Breast epithelium (tissue), 3 donors: Measurements from ENCODE around the gene TEP1.

ENCODE experiments used
- POLR2AphosphoS5 ChIP-seq, 3 donors: sonication (generic); formaldehyde crosslinking; IDR thresholded peaks; one replicate each; pipeline ENCODE4 v1.6.1; 2017; ENCODE audit warnings: antibody characterized with exemption in 3 of 3
- TF ChIP-seq, protein P1 (sequence below), 3 donors: fragments of 450-650 bp; IDR thresholded peaks; one replicate each; pipeline ENCODE4 v1.5.1; 2016 to 2017; ENCODE audit warnings: antibody characterized with exemption in 3 of 3, mild to moderate bottlenecking in 3 of 3, moderate library complexity in 3 of 3

DNA sequence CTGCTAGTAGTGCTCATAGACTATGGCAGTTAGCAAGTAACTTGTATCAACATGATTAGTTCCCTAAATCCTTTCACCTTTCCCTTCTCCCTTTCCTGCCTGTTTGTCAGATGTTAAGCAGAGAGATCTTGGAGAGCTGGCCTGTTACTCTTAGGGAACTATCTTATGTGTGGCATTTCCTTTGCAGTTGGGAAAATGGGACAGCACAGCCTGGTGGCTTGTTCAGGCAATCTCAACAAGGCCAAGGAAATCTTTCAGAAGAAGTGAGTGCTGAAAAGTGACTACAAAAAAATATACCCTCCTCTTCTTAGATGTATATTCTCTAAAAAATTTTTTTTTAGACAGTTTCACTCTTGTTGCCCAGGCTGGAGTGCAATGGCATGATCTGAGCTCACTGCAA is 62.4 kb downstream of the TEP1 start:
- TF ChIP-seq, protein P1, sequence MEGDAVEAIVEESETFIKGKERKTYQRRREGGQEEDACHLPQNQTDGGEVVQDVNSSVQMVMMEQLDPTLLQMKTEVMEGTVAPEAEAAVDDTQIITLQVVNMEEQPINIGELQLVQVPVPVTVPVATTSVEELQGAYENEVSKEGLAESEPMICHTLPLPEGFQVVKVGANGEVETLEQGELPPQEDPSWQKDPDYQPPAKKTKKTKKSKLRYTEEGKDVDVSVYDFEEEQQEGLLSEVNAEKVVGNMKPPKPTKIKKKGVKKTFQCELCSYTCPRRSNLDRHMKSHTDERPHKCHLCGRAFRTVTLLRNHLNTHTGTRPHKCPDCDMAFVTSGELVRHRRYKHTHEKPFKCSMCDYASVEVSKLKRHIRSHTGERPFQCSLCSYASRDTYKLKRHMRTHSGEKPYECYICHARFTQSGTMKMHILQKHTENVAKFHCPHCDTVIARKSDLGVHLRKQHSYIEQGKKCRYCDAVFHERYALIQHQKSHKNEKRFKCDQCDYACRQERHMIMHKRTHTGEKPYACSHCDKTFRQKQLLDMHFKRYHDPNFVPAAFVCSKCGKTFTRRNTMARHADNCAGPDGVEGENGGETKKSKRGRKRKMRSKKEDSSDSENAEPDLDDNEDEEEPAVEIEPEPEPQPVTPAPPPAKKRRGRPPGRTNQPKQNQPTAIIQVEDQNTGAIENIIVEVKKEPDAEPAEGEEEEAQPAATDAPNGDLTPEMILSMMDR (IDR thresholded peaks at IDR 0.05): no peak
- TF ChIP-seq POLR2AphosphoS5 (IDR thresholded peaks at IDR 0.05): no peak
